SK-N-SH (cell line): Measurements from ENCODE around the gene TRIM49D1. TPM values are rescaled to one million over a fixed set of nuclear protein-coding genes. Genes with fewer than 3 reads are reported as not detected.

ENCODE experiments used
- polyA plus RNA-seq, 3 experiments: library from polyadenylated mRNA; depleted of rRNA; stranded (reverse); fragments of >200 nt; gene quantifications; 2 replicates each; pipeline ENCODE4 v1.2.3, GENCODE V29; 2012
- small RNA-seq, 7 experiments: library from RNA; depleted of rRNA; stranded (forward); fragments of <200 nt; gene quantifications; one replicate each; pipeline ENCODE3, GENCODE V24; 2012

The TRIM49D1 gene
- polyA plus RNA-seq, 1 of the 3 experiments (the other 2 are of a cell fraction) = not detected

Small RNA genes within 50 kb of the gene (small RNA-seq; reads per million reads assigned to genes)
- 0 reads per million in 7 experiments for gene AP004607.1

Other genes with a start within 250 kb of the TRIM49D1 start
- gene TRIM77, start 211.9 kb downstream of the TRIM49D1 start, polyA plus RNA-seq (2012; rRNA removed) = not detected in 2 replicates
- not detected in 2 replicates for gene TRIM49, start 113.7 kb downstream of the TRIM49D1 start, polyA plus RNA-seq (2012; rRNA removed)
- not detected in 2 replicates for gene TRIM64B, start 43.8 kb downstream of the TRIM49D1 start, polyA plus RNA-seq (2012; rRNA removed)
- not detected in 2 replicates for gene TRIM49D2, start 1.8 kb upstream of the TRIM49D1 start, polyA plus RNA-seq (2012; rRNA removed)
- not detected in 2 replicates for gene TRIM64, start 43.8 kb upstream of the TRIM49D1 start, polyA plus RNA-seq (2012; rRNA removed)
- not detected in 2 replicates for gene TRIM49C, start 108.9 kb upstream of the TRIM49D1 start, polyA plus RNA-seq (2012; rRNA removed)
- not detected in 2 replicates for gene UBTFL1, start 163.7 kb upstream of the TRIM49D1 start, polyA plus RNA-seq (2012; rRNA removed)
- gene NAALAD2, start 212.4 kb upstream of the TRIM49D1 start, polyA plus RNA-seq (2012; rRNA removed) = 0.74 and 1.1 TPM in 2 replicates